ENCODE measurements around the gene DLL4.

DLL4 gene

DNA sequence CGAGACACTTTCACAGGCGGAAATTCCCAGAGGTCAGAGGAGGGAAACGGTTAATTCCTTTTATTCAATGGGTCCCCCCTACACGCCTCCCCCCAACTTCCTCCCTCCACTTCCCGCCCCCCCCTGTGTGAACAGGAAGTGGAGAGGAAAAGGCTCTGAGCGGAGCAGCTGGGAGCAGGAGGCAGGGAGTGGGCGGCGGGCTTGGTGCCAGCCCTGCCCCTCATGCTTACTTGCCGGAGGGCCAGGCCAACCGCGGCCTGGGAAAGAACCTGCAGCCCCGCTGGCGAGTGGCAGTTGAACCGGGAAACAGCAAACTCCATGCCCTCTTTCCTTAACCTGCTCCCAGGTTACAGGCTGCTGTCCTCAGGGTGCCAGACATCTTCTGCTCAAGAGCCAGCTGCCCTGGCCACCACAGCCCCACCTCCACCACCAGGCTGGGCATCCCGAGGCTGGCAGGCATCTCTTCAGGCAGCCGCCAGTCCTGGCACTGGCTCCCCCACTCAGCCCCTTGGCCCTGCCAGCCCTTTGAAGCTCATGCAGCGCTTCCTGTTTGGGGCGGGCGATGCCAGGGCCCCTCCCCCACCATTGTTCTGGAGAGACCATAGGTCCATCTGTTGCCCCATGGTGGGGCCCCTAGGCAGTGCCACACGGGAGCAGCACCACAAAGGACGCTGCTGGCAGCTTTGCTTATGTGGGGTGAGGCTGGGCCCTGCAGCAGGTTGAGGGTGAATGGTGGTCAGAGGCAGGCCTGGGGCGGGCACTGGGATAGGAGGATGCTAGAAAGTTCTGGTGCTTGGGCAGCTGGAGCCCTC is 21.9 kb upstream of the DLL4 start:
- peak; percentile 63 to 82 (median 68) for DNase-seq

- DNase-seq: no peak
Observed at GRCh38 chr15:40908095-40908494, 21.0 kb upstream of the DLL4 start.

- peak; percentile 85 to 92 (median 88) for DNase-seq
Observed at GRCh38 chr15:40909662-40910630, 19.2 kb upstream of the DLL4 start.

GRCh38 chr15:40911141-40911540 is 18.0 kb upstream of the DLL4 start:
- DNase-seq: no peak

GRCh38 chr15:40911693-40912092 is 17.4 kb upstream of the DLL4 start:
- DNase-seq: no peak

- DNase-seq: peak in 1 of 3 donors; percentile 45
Observed at GRCh38 chr15:40912478-40912877, 16.7 kb upstream of the DLL4 start.

- DNase-seq: no peak
Observed at GRCh38 chr15:40914013-40914412, 15.1 kb upstream of the DLL4 start.

DNA sequence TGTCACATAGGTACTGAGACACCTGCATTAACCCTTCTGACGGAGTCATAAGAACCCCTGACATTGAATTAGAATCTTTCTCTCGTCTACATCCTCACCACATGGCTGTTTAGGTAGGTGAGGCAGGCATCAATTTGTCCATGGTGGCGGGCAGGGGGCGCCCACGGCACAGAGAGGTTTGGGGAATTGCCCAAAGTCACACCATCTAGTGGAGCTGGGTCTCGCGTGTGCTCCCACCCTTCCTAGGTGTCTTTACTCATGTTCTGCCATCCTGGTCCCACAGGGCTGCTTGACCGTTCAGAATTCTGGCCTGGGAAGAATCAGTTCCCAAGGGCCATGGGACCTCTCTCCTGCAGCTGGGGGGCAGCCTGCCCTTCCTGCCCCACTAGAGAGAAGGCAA is 14.7 kb upstream of the DLL4 start:
- DNase-seq: no peak

GRCh38 chr15:40915116-40915661 is 14.0 kb upstream of the DLL4 start:
- no peak for DNase-seq

DNA sequence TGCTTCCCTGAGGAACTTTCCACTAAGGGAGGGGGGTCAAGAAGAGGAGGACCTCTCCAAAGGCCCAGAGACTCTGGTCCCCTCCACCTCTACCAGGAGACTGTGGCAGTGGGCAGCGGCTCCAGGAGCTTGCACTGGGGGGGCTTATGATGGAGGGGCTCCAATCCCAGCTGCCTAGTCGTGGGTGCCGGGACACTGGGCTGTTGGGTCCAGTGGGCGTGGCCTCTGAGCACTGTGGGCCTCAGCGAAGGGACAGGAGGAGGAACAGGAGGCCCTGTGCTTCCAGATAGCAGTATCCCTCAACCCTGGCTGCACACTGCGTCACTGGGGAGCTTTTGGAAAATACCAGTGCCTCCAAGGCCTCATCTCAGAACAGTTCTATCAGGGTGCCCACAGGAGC is 13.5 kb upstream of the DLL4 start:
- no peak for DNase-seq

- DNase-seq: no peak
Observed at GRCh38 chr15:40917585-40917984, 11.6 kb upstream of the DLL4 start.

GRCh38 chr15:40918146-40918798 is 10.9 kb upstream of the DLL4 start:
- DNase-seq: no peak

GRCh38 chr15:40918799-40919392 is 10.2 kb upstream of the DLL4 start:
- no peak for DNase-seq

DNA sequence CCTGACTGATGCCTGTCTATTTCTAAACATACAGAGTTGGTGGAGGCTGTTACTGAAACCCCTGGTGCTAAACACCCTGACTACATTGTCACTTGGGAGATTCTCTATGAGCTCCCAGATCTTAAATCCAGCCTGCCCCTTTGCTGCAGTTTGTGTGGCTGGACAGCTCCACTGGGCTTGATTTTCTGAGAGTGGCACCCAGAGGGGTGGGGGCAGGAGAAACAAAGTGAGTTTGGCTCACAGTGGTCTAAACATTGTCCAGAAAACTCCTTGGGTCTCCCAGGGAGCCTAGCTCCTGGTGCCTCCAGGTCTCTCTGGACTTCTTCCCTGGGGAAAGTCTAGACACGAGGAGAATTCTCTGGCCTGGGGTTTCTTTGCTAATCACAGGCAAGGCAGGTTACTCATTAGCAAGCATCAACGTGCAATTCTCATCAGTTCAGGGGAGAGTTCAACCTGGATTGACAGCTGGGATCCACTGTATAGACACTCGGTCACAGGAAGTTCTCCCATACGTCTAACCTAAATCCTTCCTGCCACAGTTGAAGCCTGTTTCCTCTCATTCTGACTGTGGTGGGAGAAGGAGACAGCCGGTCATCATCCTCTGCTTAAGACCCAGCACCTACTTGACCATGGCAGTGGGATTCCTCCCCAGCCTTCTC is 7.1 kb upstream of the DLL4 start:
- DNase-seq: no peak

DNA sequence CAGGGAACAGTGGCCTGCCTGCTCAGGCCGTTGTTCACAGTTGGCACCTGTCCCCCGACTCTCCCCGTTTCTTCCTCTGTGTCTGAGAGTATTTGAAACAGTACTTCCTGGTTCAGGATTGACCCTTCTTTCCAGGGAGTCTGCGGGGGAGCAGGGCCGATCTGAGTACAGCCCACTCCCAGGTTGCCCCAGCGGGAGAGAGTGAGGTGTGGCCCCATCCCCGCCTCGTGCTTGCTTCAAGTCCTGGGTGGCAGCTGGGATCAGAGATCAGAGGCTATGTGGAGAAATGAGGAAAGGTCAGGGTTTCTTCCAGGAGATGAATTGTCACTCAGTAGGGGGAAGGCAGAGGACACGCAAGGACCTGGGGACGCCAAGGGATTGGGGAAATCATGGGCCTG is 6.5 kb upstream of the DLL4 start:
- no peak for DNase-seq

- DNase-seq: no peak
Observed at GRCh38 chr15:40923551-40923950, 5.6 kb upstream of the DLL4 start.

- no peak for DNase-seq
Observed at GRCh38 chr15:40925495-40925862, 3.7 kb upstream of the DLL4 start.

GRCh38 chr15:40925863-40926658 is 3.1 kb upstream of the DLL4 start:
- DNase-seq: no peak

DNA sequence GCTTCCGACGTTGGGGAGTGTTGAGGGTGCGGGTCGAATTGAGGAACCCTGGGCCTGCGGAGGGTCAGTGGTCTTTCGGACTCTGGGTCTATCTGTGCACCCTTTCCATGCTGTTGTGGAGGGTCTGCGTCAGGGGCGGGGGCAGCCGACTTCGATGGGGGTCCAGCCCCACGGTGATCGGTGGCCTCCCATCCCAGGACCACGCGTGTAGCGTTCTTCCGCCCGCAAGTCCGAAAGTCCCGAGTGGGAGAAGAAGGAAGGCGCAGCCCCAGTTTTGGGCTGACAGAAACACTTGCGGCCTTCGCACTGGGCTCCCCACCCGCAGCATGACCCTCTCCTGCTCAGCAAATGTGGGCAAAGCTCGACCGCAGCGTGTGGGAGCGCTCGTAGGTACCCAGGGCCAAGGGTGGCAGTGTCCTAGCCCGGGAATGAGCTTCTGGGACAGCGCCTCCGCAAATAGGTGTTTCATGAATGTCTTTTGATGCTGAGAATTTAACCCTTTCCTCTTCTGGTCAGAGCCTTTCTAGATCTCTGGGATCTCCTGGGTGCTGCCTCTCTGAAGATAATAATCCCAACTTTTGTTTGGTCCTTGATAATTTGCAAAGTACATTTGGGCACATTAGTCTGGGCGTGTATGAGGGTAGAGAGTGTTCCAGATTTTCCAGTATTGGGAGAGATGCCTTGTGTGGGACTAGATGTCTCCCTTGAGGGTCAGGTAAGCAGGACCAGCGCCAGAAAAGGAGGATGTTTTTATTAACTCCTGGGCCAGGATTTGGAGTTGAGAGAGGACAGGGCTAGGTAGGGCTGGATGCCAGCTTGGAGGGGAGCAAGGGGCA is 2.3 kb upstream of the DLL4 start:
- no peak for DNase-seq

DNA sequence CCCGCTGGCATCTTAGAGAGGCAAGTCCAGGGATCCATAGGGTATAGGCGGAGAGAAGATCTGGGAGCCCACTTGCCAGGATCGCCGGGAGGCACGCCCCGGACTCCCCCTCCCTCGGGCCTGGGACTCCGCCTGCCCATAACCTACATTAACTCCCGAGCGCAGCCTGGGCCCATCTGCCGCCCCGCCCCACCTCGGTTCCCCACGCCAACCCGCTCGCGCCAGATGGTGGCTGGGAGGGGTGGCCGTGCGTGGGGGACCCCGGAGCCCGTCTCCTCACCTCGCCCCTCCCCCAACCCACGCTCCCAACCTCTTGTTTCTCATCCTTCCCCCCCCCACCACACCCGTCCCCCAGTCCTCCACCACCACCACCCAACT is 1.7 kb upstream of the DLL4 start:
- no peak for DNase-seq

Measured in suppressor macrophage treated with lipopolysaccharide for 1 hour (primary cell).